Type B pancreatic cell (in vitro differentiated cells): ENCODE measurements around the gene EHD1. TPM values are rescaled to one million over a fixed set of nuclear protein-coding genes. Genes with fewer than 3 reads are reported as not detected.

Experiments
- DNase-seq: peaks from one replicate; pipeline ENCODE4 v3.0.0; 2021; ENCODE audit warnings: mixed read lengths; ENCODE audit not compliant: unreplicated experiment; ENCODE audit errors: extremely low spot score
- H3K27ac Mint-ChIP-seq: 2 replicates; pipeline ENCODE4 v1.8.0; 2021; ENCODE audit warnings: mild to moderate bottlenecking, mixed read lengths
- H3K27me3 Mint-ChIP-seq: 2 replicates; pipeline ENCODE4 v1.8.0; 2021; ENCODE audit warnings: mixed read lengths
- H3K36me3 Mint-ChIP-seq: 2 replicates; pipeline ENCODE4 v1.8.0; 2021; ENCODE audit warnings: mixed read lengths
- H3K4me1 Mint-ChIP-seq: one replicate; pipeline ENCODE4 v1.8.0; 2021; ENCODE audit warnings: mixed read lengths; ENCODE audit not compliant: unreplicated experiment
- H3K4me3 Mint-ChIP-seq: 2 replicates; pipeline ENCODE4 v1.8.0; 2021; ENCODE audit warnings: mild to moderate bottlenecking, mixed read lengths
- H3K9me3 Mint-ChIP-seq: 2 replicates; pipeline ENCODE4 v1.8.0; 2021; ENCODE audit warnings: mixed read lengths
- CTCF ChIP-seq: fragments of 200-600 bp; sonication (generic); conservative IDR thresholded peaks from 2 replicates; pipeline ENCODE4 v1.5.0; 2021; ENCODE audit warnings: antibody characterized with exemption, mild to moderate bottlenecking
- total RNA-seq: library from RNA; stranded (reverse); gene quantifications from 2 replicates; pipeline ENCODE4 v1.2.1, GENCODE V29; 2021; ENCODE audit warnings: low replicate concordance

EHD1 gene
- total RNA-seq, 1 donor from 2014 or later = 86.6 TPM

- TF ChIP-seq CTCF = no peak
- Mint-ChIP-seq H3K36me3 (no peaks in the 10 kb centered on the region), H3K4me1 (peaks cover 5% of the 10 kb centered on the region), H3K27me3 (no peaks in the 10 kb centered on the region), H3K4me3 (no peak overlapping the region), H3K27ac (peak overlapping the region; percentile 69), H3K9me3 (no peaks in the 10 kb centered on the region)
- no peak for DNase-seq
Measured at GRCh38 chr11:64852804-64853509, 25.5 kb downstream of the EHD1 start.

- H3K9me3 Mint-ChIP-seq = no peaks in the 10 kb centered on the region
- H3K27me3 Mint-ChIP-seq = no peaks in the 10 kb centered on the region
- TF ChIP-seq CTCF = no peak
- H3K4me3 Mint-ChIP-seq = peak overlapping the region; percentile 28
- no peaks in the 10 kb centered on the region for H3K36me3 Mint-ChIP-seq
- peak overlapping the region; percentile 69 for H3K27ac Mint-ChIP-seq
- peaks cover 5% of the 10 kb centered on the region for H3K4me1 Mint-ChIP-seq
- no peak for DNase-seq
Measured at GRCh38 chr11:64851831-64852351, 26.5 kb downstream of the EHD1 start.

GRCh38 chr11:64850979-64851567 is 27.3 kb downstream of the EHD1 start:
- Mint-ChIP-seq H3K4me1 (peaks cover 5% of the 10 kb centered on the region), H3K9me3 (no peaks in the 10 kb centered on the region), H3K27ac (no peak overlapping the region), H3K4me3 (no peak overlapping the region), H3K27me3 (no peaks in the 10 kb centered on the region), H3K36me3 (no peaks in the 10 kb centered on the region)
- DNase-seq = no peak
- TF ChIP-seq CTCF = peak; percentile 30

GRCh38 chr11:64849598-64850356 is 28.6 kb downstream of the EHD1 start:
- H3K27me3 Mint-ChIP-seq = peaks cover 3% of the 10 kb centered on the region
- no peak overlapping the region for H3K4me3 Mint-ChIP-seq
- no peaks in the 10 kb centered on the region for H3K9me3 Mint-ChIP-seq
- no peaks in the 10 kb centered on the region for H3K36me3 Mint-ChIP-seq
- peaks cover 8% of the 10 kb centered on the region for H3K4me1 Mint-ChIP-seq
- DNase-seq = no peak
- peak overlapping the region; percentile 59 for H3K27ac Mint-ChIP-seq
- TF ChIP-seq CTCF = no peak

GRCh38 chr11:64848826-64849597 is 29.4 kb downstream of the EHD1 start:
- no peaks in the 10 kb centered on the region for H3K9me3 Mint-ChIP-seq

More at GRCh38 chr11:64848826-64849597, 29.4 kb downstream of the EHD1 start:
- H3K4me1 Mint-ChIP-seq = peaks cover 8% of the 10 kb centered on the region
- peak overlapping the region; percentile 23 for H3K27ac Mint-ChIP-seq
- TF ChIP-seq CTCF = no peak
- H3K36me3 Mint-ChIP-seq = no peaks in the 10 kb centered on the region
- DNase-seq = no peak
- peaks cover 5% of the 10 kb centered on the region for H3K27me3 Mint-ChIP-seq
- no peak overlapping the region for H3K4me3 Mint-ChIP-seq
